Activated CD8-positive, alpha-beta memory T cell treated with anti-CD3 and anti-CD28 coated beads for 36 hours (primary cell): ENCODE measurements around the gene GAMT. TPM values are rescaled to one million over a fixed set of nuclear protein-coding genes. Genes with fewer than 3 reads are reported as not detected.

Experiments
- total RNA-seq, 2 experiments: library from RNA; stranded (reverse); gene quantifications; one replicate each; pipeline ENCODE4 v1.2.3, GENCODE V29; 2021

The GAMT gene
- total RNA-seq, 2 experiments from 2014 or later = 29.3 to 30.8 TPM

Other genes starting within 250 kb of the GAMT start
- gene SBNO2, start 227.3 kb downstream of the GAMT start, total RNA-seq = 10 to 100 TPM; 56.6 to 59.0 TPM
- 10 to 100 TPM; 58.7 to 62.5 TPM for gene STK11, start 195.8 kb downstream of the GAMT start, total RNA-seq
- 1 to 10 TPM in 1 of 2 experiments, under 1 TPM in 1; 0.95 to 1.1 TPM for gene CBARP, start 163.5 kb downstream of the GAMT start, total RNA-seq
- 100 to 1,000 TPM; 193 to 194 TPM for gene ATP5F1D, start 159.8 kb downstream of the GAMT start, total RNA-seq
- gene MIDN, start 153.0 kb downstream of the GAMT start, total RNA-seq = 10 to 100 TPM; 45.3 to 50.0 TPM
- 100 to 1,000 TPM; 207 to 210 TPM for gene CIRBP, start 132.2 kb downstream of the GAMT start, total RNA-seq
- 100 to 1,000 TPM; 105 to 112 TPM for gene FAM174C, start 126.0 kb downstream of the GAMT start, total RNA-seq
- not detected for gene EFNA2, start 115.7 kb downstream of the GAMT start, total RNA-seq
- 100 to 1,000 TPM in 1 of 2 experiments, 10 to 100 TPM in 1; 99.4 to 104 TPM for gene NDUFS7, start 17.6 kb downstream of the GAMT start, total RNA-seq
- 100 to 1,000 TPM; 295 to 300 TPM for gene DAZAP1, start 6.0 kb upstream of the GAMT start, total RNA-seq
- 1,000 to 10,000 TPM; 1,429 to 1,438 TPM for gene RPS15, start 36.9 kb upstream of the GAMT start, total RNA-seq
- under 1 TPM; 0.06 to 0.13 TPM for gene APC2, start 48.6 kb upstream of the GAMT start, total RNA-seq
- 10 to 100 TPM; 33.4 to 36.5 TPM for gene C19orf25, start 77.7 kb upstream of the GAMT start, total RNA-seq
- gene PCSK4, start 88.8 kb upstream of the GAMT start, total RNA-seq = 1 to 10 TPM; 1.3 TPM
- gene REEP6, start 89.6 kb upstream of the GAMT start, total RNA-seq = 1 to 10 TPM; 2.0 to 2.3 TPM
- 1 to 10 TPM; 1.6 to 2.6 TPM for gene ADAMTSL5, start 111.5 kb upstream of the GAMT start, total RNA-seq
- not detected for gene PLK5, start 122.5 kb upstream of the GAMT start, total RNA-seq
- gene MEX3D, start 166.8 kb upstream of the GAMT start, total RNA-seq = 10 to 100 TPM; 11.0 to 11.9 TPM
- gene MBD3, start 191.3 kb upstream of the GAMT start, total RNA-seq = 100 to 1,000 TPM; 127 to 130 TPM
- gene UQCR11, start 203.9 kb upstream of the GAMT start, total RNA-seq = 100 to 1,000 TPM; 254 to 264 TPM